ENCODE measurements around the gene VEGFB. TPM values are rescaled to one million over a fixed set of nuclear protein-coding genes. Genes with fewer than 3 reads are reported as not detected.

The VEGFB gene
- total and polyA plus RNA-seq, 2 of the 8 experiments (the other 6 are each of a cell fraction or from before 2014, with no cell fraction given): 9.3 to 49.6 TPM

GRCh38 chr11:64185175-64185692, 49.1 kb upstream of the VEGFB start (continued):
- TF ChIP-seq USF2 (IDR thresholded peaks at IDR 0.05; ENCODE audit: low read length): peak; percentile 70
- peak; percentile 97; the same call in 1 of the 2 replicates for TF ChIP-seq TBP (IDR thresholded peaks at IDR 0.05; ENCODE audit: low read depth, low read length)
- peak; percentile 64; the same call in 1 of the 2 replicates for TF ChIP-seq ATF3 (IDR thresholded peaks at IDR 0.05; ENCODE audit: insufficient read depth, low read depth, low read length)
- peak; percentile 84 for TF ChIP-seq POLR2AphosphoS5 (IDR thresholded peaks at IDR 0.05; ENCODE audit: low read depth, low read length)
- no peak for TF ChIP-seq YY1 (IDR thresholded peaks at IDR 0.05; ENCODE audit: low read depth, low read length)
- peak; percentile 95 to 96 for TF ChIP-seq POLR2A (IDR thresholded peaks at IDR 0.05; ENCODE audit: control extremely low read depth in 1 of 2, low read depth in 2 of 2, low read length in 2 of 2)
- peak; percentile 97 for TF ChIP-seq PHF8 (conservative IDR thresholded peaks at IDR 0.05; ENCODE audit: low read depth, low read length)
- peak in 1 of 2 experiments; percentile 52; a peak in 1 of 4 replicates for TF ChIP-seq SIN3A (conservative IDR thresholded peaks at IDR 0.05 in 1 of 2, IDR thresholded peaks at IDR 0.05 in 1 of 2; ENCODE audit: low read depth in 1 of 2, low read length in 2 of 2)
- peak; percentile 99; the same call in 1 of the 2 replicates for TF ChIP-seq TAF1 (IDR thresholded peaks at IDR 0.05; ENCODE audit: low read depth, low read length)
- peak; percentile 94 for TF ChIP-seq E2F6 (IDR thresholded peaks at IDR 0.05)
- peak; percentile 94 for TF ChIP-seq TAF7 (optimal IDR thresholded peaks at IDR 0.05; ENCODE audit: borderline replicate concordance, low read depth, low read length)
- TF ChIP-seq RAD21 (IDR thresholded peaks at IDR 0.05 in 1 of 2, conservative IDR thresholded peaks at IDR 0.05 in 1 of 2; ENCODE audit: low read depth in 2 of 2, low read length in 2 of 2): 0 out of 4 replicates have a peak, but pooled peaks of 1 of the 2 experiments have one; percentile 16
- no peak for TF ChIP-seq ZNF274 (IDR thresholded peaks at IDR 0.05; ENCODE audit: borderline replicate concordance, extremely low read depth, low read length)
- TF ChIP-seq MAX (IDR thresholded peaks at IDR 0.05): peak; percentile 94

Measured in H1 (cell line).